HCT116 (cell line): Measurements from ENCODE around the gene BBLN. TPM values are rescaled to one million over a fixed set of nuclear protein-coding genes. Genes with fewer than 3 reads are reported as not detected.

ENCODE experiments used
- ATAC-seq: fragments of 200-7000 bp; cut with Tn5 transposase; 2 replicates; pipeline ENCODE4 v1.9.1; 2020; ENCODE audit warnings: mild to moderate bottlenecking, moderate library complexity
- BruUV-seq: library from RNA; stranded (reverse); fragments of 400-500 nt; replicated peaks from 2 replicates; lab custom pipeline; 2021; lab: Mats Ljungman, UMichigan
- CTCF ChIA-PET: fragments of 300-600 bp; sonication (Branson Sonifier 250); formaldehyde crosslinking; loops from one replicate; lab custom pipeline; 2021; ENCODE audit warnings: antibody characterized with exemption; lab: Charles Lee
- POLR2A ChIA-PET: fragments of 300-600, 350-600 bp; sonication (Branson Sonifier 250); formaldehyde crosslinking; loops from one replicate; lab custom pipeline; 2021; ENCODE audit warnings: antibody characterized with exemption; lab: Charles Lee
- RAD21 ChIA-PET, 2 experiments: fragments of 300-600 bp; sonication (Branson Sonifier 250); formaldehyde crosslinking; loops; one replicate each; lab custom pipeline; 2023; ENCODE audit warnings: low total read pairs in 2 of 2; ENCODE audit not compliant: uncharacterized antibody in 2 of 2, unreplicated experiment in 2 of 2, low non-redundant PET in 1 of 2; lab: Charles Lee
- DNase-seq: peaks from one replicate; pipeline ENCODE4 v3.0.0-alpha.2; 2010; ENCODE audit warnings: low read depth, low spot score
- H2AFZ ChIP-seq: fragments of 200-600 bp; shearing (Covaris generic), sonication (generic); 2 replicates; pipeline ENCODE4 v1.6.1; 2017; ENCODE audit warnings: low read depth, mixed run types, mixed read lengths, antibody characterized with exemption, low read length; ENCODE audit not compliant: poor library complexity, severe bottlenecking
- H3K27ac ChIP-seq: 2 replicates; pipeline ENCODE4 v1.5.1; 2012; ENCODE audit warnings: low read depth, low read length
- H3K27me3 ChIP-seq: fragments of 200-600 bp; sonication (generic); 2 replicates; pipeline ENCODE4 v1.6.1; 2016; ENCODE audit warnings: mixed run types, low read length, mixed read lengths; ENCODE audit not compliant: insufficient read depth
- H3K36me3 ChIP-seq, 2 experiments: fragments of 200-500 bp in 1 of 2; fragments of 200-600 bp in 1 of 2; sonication (Bioruptor generic) in 1 of 2; sonication (generic) in 1 of 2; 2 replicates each; pipeline versions ENCODE4 v1.5.1 to v1.6.1; 2014 to 2016; ENCODE audit warnings: low read length in 2 of 2, inconsistent platforms in 1 of 2, mixed read lengths in 1 of 2, mixed run types in 1 of 2; ENCODE audit not compliant: insufficient read depth in 2 of 2, control insufficient read depth in 1 of 2
- H3K4me1 ChIP-seq, 2 experiments: fragments of 200-600 bp in 1 of 2; sonication (generic) in 1 of 2; 2 replicates each; pipeline versions ENCODE4 v1.5.1 to v1.6.1; 2012 to 2017; ENCODE audit warnings: low read length in 2 of 2, inconsistent platforms in 1 of 2, mild to moderate bottlenecking in 1 of 2, mixed read lengths in 1 of 2, mixed run types in 1 of 2, moderate library complexity in 1 of 2; ENCODE audit not compliant: insufficient read depth in 2 of 2, control insufficient read depth in 1 of 2
- H3K4me2 ChIP-seq: fragments of 200-600 bp; sonication (generic); 2 replicates; pipeline ENCODE4 v1.6.1; 2017; ENCODE audit warnings: mixed run types, low read length, mixed read lengths
- H3K4me3 ChIP-seq, 2 experiments: fragments of 200-600 bp in 1 of 2; sonication (generic) in 1 of 2; replicated peaks in 1 of 2; 2 replicates each; pipeline ENCODE4 v1.5.1; 2011 to 2016; ENCODE audit warnings: low read length in 2 of 2, control low read depth in 1 of 2, low read depth in 1 of 2, mild to moderate bottlenecking in 1 of 2, mixed read lengths in 1 of 2, mixed run types in 1 of 2
- H3K79me2 ChIP-seq: fragments of 200-600 bp; sonication (generic); 2 replicates; pipeline ENCODE4 v1.6.1; 2017; ENCODE audit warnings: mild to moderate bottlenecking, mixed run types, low read length, moderate library complexity, mixed read lengths; ENCODE audit not compliant: insufficient read depth
- H3K9ac ChIP-seq: fragments of 200-600 bp; sonication (generic); 2 replicates; pipeline ENCODE4 v1.6.1; 2016; ENCODE audit warnings: low read length, mixed read lengths
- H3K9me2 ChIP-seq: fragments of 200-600 bp; sonication (generic), shearing (Covaris generic); 2 replicates; pipeline ENCODE4 v1.6.1; 2017; ENCODE audit warnings: mixed run types, mild to moderate bottlenecking, moderate library complexity; ENCODE audit not compliant: insufficient read depth
- H3K9me3 ChIP-seq, 2 experiments: fragments of 200-500 bp in 1 of 2; fragments of 200-600 bp in 1 of 2; sonication (Bioruptor generic) in 1 of 2; sonication (generic) in 1 of 2; 2 replicates each; pipeline ENCODE4 v1.6.1; 2014 to 2017; ENCODE audit warnings: low read length in 2 of 2, mixed read lengths in 2 of 2, inconsistent platforms in 1 of 2, low read depth in 1 of 2, mild to moderate bottlenecking in 1 of 2, mixed run types in 1 of 2, moderate library complexity in 1 of 2; ENCODE audit not compliant: control insufficient read depth in 1 of 2, insufficient read depth in 1 of 2
- H4K20me1 ChIP-seq: fragments of 200-600 bp; sonication (generic), shearing (Covaris generic); 2 replicates; pipeline ENCODE4 v1.6.1; 2017; ENCODE audit warnings: mixed run types, mild to moderate bottlenecking, moderate library complexity; ENCODE audit not compliant: insufficient read depth
- ATF3 ChIP-seq: IDR thresholded peaks from 2 replicates; pipeline ENCODE4 v1.6.1; 2012
- CBX3 ChIP-seq: IDR thresholded peaks from 2 replicates; pipeline ENCODE4 v1.6.1; 2012; ENCODE audit warnings: low read depth
- CEBPB ChIP-seq: IDR thresholded peaks from 2 replicates; pipeline ENCODE4 v1.6.1; 2012; ENCODE audit warnings: low read depth
- ELF1 ChIP-seq: IDR thresholded peaks from 2 replicates; pipeline ENCODE4 v1.6.1; 2012; ENCODE audit warnings: low read depth, borderline replicate concordance
- EZH2 ChIP-seq: fragments of 200-600 bp; sonication (generic); IDR thresholded peaks from 2 replicates; pipeline ENCODE4 v1.6.1; 2017; ENCODE audit warnings: antibody characterized with exemption, mixed run types
- EZH2phosphoT487 ChIP-seq: fragments of 200-600 bp; IDR thresholded peaks from 2 replicates; pipeline ENCODE4 v1.6.1; 2018; ENCODE audit warnings: antibody characterized with exemption, borderline replicate concordance
- POLR2A ChIP-seq: IDR thresholded peaks from 2 replicates; pipeline ENCODE4 v1.7.0; 2011; ENCODE audit warnings: borderline replicate concordance; ENCODE audit not compliant: insufficient read depth, insufficient read length; ENCODE audit errors: extremely low read depth
- POLR2AphosphoS5 ChIP-seq: IDR thresholded peaks from 2 replicates; pipeline ENCODE4 v1.6.1; 2011; ENCODE audit warnings: mild to moderate bottlenecking, low read depth, low read length, moderate library complexity
- REST ChIP-seq: IDR thresholded peaks from 2 replicates; pipeline ENCODE4 v1.6.1; 2012; ENCODE audit warnings: low read depth
- TCF7L2 ChIP-seq: IDR thresholded peaks from 2 replicates; pipeline ENCODE4 v1.7.0; 2011; ENCODE audit warnings: borderline replicate concordance, inconsistent platforms; ENCODE audit not compliant: insufficient read depth, insufficient read length; ENCODE audit errors: extremely low read depth
- intact Hi-C: fragments of 100-400 bp; cut with micrococcal nuclease; formaldehyde crosslinking; loops from 2 replicates; pipeline ENCODE4 v1.10.0; 2022
- total RNA-seq: library from RNA; stranded (reverse); gene quantifications from one replicate; pipeline ENCODE4 v1.2.1, GENCODE V29; 2021; ENCODE audit not compliant: unreplicated experiment

BBLN gene
- total RNA-seq, 1 experiment from 2014 or later: 119 TPM

GRCh38 chr9:128115187-128116103 lies 44.6 kb upstream of the BBLN start:
- no TSS peak for BruUV-seq
- POLR2A ChIA-PET: no interaction called here
- TF ChIP-seq CBX3: no peak
- TF ChIP-seq ELF1: no peak
- no peak for TF ChIP-seq CEBPB
- no peak for TF ChIP-seq ATF3
- TF ChIP-seq TCF7L2: no peak
- TF ChIP-seq POLR2A: no peak
- TF ChIP-seq EZH2: no peak
- no peak for TF ChIP-seq POLR2AphosphoS5
- no peak for TF ChIP-seq EZH2phosphoT487
- no peak for TF ChIP-seq REST

More at GRCh38 chr9:128115187-128116103, 44.6 kb upstream of the BBLN start:
- no peak overlapping the region for H2AFZ ChIP-seq
- no peak overlapping the region for H3K4me2 ChIP-seq
- no peaks in the 10 kb centered on the region for H3K9me3 ChIP-seq
- intact Hi-C loops: no loop called here
- H3K4me3 ChIP-seq: no peak overlapping the region
- no peaks in the 10 kb centered on the region for H3K9me2 ChIP-seq
- H3K36me3 ChIP-seq: no peaks in the 10 kb centered on the region
- H3K9ac ChIP-seq: no peak overlapping the region
- DNase-seq (no peak), ATAC-seq (no peak)
- RAD21 ChIA-PET: no interaction called here
- no peaks in the 10 kb centered on the region for H3K27me3 ChIP-seq
- H3K79me2 ChIP-seq: no peaks in the 10 kb centered on the region
- CTCF ChIA-PET: interaction anchor here (0.9 to 1.9 kb wide), 3 partner anchors 10 to 32 kb away, joined by 3 to 8 read pairs (median 4); no protein-coding TSS in a partner anchor
- H3K27ac ChIP-seq: no peak overlapping the region
- no peaks in the 10 kb centered on the region for H4K20me1 ChIP-seq
- H3K4me1 ChIP-seq: peaks cover 3 to 4% of the 10 kb centered on the region in 2 experiments; a peak in 3 of 4 replicates
